ENCODE results near the gene TPD52L1.

DNA sequence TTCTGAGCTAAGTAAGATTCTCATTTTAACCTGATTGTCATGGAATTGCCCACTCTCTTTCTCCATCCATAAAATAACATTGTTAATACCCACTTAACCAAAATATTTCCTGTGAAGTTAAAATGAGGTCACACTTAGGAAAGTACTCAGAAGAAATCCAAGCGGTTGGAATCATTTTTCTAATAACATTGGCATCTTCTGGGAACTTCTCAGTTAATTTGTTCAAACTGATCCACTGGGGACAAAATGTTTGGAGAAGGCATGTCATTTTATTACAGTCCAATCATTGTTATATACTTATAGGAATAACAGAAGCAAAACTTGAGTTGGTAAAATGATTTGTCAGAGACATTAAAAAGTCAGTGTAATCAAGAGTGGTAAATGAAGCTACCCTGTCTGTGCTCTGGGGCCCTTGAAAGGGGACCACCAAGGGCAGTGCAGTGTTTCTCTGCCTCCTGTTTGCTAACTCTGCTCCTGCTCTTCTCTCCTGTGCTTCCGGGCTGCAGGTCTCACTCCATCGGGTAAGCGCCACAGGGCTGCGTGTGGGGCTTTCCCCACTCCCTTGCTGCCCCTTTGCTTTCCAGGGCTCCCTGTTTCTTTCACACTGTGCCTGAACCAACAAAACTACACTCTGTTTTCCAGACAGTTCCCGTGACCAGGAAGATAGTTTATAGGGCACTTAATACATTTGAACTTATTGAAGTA lies 98.1 kb downstream of the TPD52L1 start:
- TF ChIP-seq, protein P1, sequence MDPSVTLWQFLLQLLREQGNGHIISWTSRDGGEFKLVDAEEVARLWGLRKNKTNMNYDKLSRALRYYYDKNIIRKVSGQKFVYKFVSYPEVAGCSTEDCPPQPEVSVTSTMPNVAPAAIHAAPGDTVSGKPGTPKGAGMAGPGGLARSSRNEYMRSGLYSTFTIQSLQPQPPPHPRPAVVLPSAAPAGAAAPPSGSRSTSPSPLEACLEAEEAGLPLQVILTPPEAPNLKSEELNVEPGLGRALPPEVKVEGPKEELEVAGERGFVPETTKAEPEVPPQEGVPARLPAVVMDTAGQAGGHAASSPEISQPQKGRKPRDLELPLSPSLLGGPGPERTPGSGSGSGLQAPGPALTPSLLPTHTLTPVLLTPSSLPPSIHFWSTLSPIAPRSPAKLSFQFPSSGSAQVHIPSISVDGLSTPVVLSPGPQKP (IDR thresholded peaks at IDR 0.05; ENCODE audit: borderline replicate concordance, low read depth, low read length) = no peak
- TF ChIP-seq, protein P2, sequence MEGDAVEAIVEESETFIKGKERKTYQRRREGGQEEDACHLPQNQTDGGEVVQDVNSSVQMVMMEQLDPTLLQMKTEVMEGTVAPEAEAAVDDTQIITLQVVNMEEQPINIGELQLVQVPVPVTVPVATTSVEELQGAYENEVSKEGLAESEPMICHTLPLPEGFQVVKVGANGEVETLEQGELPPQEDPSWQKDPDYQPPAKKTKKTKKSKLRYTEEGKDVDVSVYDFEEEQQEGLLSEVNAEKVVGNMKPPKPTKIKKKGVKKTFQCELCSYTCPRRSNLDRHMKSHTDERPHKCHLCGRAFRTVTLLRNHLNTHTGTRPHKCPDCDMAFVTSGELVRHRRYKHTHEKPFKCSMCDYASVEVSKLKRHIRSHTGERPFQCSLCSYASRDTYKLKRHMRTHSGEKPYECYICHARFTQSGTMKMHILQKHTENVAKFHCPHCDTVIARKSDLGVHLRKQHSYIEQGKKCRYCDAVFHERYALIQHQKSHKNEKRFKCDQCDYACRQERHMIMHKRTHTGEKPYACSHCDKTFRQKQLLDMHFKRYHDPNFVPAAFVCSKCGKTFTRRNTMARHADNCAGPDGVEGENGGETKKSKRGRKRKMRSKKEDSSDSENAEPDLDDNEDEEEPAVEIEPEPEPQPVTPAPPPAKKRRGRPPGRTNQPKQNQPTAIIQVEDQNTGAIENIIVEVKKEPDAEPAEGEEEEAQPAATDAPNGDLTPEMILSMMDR (conservative IDR thresholded peaks at IDR 0.05; ENCODE audit: low read depth, low read length) = no peak
- no peak for TF ChIP-seq MAZ (IDR thresholded peaks at IDR 0.05; ENCODE audit: borderline replicate concordance, low read depth, low read length)

Measured in IMR-90 (cell line).